GM12892 (cell line): ENCODE measurements around the gene ATP23.

ENCODE experiments used
- POLR2A ChIP-seq: IDR thresholded peaks from 2 replicates; pipeline ENCODE4 v1.6.1; 2011; ENCODE audit warnings: low read depth, low read length, control low read depth
- POLR2AphosphoS5 ChIP-seq: IDR thresholded peaks from 2 replicates; pipeline ENCODE4 v1.6.1; 2011; ENCODE audit warnings: low read depth, low read length, control low read depth
- TAF1 ChIP-seq: IDR thresholded peaks from 2 replicates; pipeline ENCODE4 v1.6.1; 2011; ENCODE audit warnings: low read depth, mild to moderate bottlenecking, control low read depth, low read length, borderline replicate concordance

DNA sequence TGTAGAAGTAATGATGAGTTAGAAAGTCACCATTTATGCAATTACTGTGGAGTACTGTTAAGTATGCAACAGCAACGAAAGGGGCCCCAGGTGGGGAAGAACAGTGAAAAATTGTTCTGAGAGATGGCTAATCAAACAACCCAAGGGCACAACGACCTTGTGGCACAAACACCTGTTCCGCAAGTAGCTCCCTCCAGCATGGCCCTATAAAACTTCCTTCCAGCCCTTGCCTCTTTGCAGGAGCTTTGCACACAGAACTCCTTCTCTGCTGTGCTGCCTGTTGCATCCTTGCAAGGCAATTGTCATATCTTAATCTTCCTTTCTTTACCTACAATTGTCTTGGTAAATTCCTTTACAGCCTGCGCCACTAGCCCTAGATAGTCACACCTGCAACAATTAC lies 23.2 kb upstream of the ATP23 start:
- no peak for TF ChIP-seq POLR2A
- no peak for TF ChIP-seq POLR2AphosphoS5
- TF ChIP-seq TAF1 = no peak
